ENCODE measurements around the gene TKT.

GRCh38 chr3:53236112-53236841, 19.5 kb downstream of the TKT start:
- TF ChIP-seq POLR2AphosphoS5 (IDR thresholded peaks at IDR 0.05; ENCODE audit: low read depth, low read length) (no peak), POLR2A (IDR thresholded peaks at IDR 0.05; ENCODE audit: low read depth, low read length) (no peak)
